Renal pelvis (tissue), 4 donors: ENCODE data around the gene MAN2A2. TPM values are rescaled to one million over a fixed set of nuclear protein-coding genes. Genes with fewer than 3 reads are reported as not detected.
"Not testable (repeated sequence)": the region's sequence is repeated elsewhere in the genome, so short reads cannot be mapped to it uniquely, and the experiment has no call there.

Experiments
- DNase-seq: peaks from one replicate; pipeline ENCODE4 v3.0.0-alpha.2; 2013
- polyA plus RNA-seq, 3 donors: library from polyadenylated mRNA; unstranded; fragments of 120-200 nt; gene quantifications; one replicate each; pipeline ENCODE4 v1.2.1, GENCODE V29; 2013; ENCODE audit not compliant: insufficient read length in 3 of 3

The MAN2A2 gene
- polyA plus RNA-seq, 3 donors, result 46.5 to 66.1 (median 60.6) TPM

GRCh38 chr15:90902040-90902839 is 862 bp upstream of the MAN2A2 start:
- peak; percentile 81 for DNase-seq

DNA sequence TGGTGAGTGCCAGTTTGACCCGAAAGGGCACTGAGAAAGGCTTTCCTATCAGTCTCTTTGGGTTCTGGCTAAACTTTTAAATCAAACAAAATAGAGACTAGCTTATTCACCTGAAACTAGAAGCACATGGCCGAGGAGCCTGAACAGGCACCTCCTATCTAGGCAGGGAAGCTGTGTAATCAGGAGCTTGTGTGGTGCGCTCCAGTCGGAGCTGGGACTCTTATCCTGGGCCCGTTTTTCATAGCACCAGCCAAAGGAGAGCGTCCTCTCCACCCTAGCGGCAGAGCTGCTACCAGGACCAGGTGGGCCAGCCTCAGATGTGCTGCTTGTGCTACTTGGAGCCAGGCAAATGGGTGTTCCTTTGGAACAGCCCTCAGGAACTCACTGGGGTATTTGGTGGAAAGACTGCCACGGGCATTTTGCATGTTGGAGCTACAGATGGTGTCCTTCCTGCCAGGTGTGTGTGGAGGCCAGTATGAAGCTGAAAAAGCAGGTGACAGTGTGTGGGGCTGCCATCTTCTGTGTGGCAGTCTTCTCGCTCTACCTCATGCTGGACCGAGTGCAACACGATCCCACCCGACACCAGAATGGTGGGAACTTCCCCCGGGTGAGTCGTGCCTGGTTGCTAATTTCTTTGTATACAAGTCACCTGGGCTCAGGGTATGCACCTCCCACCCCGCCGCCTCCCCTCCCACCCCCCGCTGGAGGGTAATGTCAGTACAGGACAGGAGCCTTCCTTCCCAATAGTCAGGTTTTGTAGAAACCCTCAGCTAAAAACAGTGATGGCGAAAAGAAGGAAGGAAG is 833 bp downstream of the MAN2A2 start:
- DNase-seq, result peak; percentile 20

GRCh38 chr15:90904746-90905145 is 1.6 kb downstream of the MAN2A2 start:
- DNase-seq, result no peak

DNA sequence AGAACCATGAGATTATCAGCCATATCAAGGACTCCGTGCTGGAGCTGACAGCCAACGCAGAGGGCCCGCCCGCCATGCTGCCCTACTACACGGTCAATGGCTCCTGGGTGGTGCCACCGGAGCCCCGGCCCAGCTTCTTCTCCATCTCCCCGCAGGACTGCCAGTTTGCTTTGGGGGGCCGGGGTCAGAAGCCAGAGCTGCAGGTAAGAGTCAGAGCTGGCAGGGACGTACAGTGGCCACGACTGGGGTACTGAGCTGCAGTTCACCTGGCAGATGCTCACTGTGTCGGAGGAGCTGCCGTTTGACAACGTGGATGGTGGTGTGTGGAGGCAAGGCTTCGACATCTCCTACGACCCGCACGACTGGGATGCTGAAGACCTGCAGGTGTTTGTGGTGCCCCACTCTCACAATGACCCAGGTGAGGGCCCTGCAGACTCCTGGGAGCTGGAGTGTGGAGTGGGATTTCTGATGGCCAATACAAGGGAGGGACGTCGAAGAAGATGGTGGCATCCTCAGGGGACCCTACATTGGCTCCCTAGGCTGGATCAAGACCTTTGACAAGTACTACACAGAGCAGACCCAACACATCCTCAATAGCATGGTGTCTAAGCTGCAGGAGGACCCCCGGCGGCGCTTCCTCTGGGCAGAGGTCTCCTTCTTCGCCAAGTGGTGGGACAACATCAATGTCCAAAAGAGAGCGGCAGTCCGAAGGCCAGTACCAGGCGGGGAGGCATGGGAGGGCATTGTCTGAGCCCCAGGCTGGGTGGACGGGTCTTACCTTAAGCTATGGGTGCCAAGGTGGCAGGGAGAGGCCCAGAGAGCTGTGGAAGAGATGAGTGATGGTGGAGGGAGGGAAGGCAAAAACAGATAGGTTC is 2.4 kb downstream of the MAN2A2 start:
- DNase-seq, result no peak

DNA sequence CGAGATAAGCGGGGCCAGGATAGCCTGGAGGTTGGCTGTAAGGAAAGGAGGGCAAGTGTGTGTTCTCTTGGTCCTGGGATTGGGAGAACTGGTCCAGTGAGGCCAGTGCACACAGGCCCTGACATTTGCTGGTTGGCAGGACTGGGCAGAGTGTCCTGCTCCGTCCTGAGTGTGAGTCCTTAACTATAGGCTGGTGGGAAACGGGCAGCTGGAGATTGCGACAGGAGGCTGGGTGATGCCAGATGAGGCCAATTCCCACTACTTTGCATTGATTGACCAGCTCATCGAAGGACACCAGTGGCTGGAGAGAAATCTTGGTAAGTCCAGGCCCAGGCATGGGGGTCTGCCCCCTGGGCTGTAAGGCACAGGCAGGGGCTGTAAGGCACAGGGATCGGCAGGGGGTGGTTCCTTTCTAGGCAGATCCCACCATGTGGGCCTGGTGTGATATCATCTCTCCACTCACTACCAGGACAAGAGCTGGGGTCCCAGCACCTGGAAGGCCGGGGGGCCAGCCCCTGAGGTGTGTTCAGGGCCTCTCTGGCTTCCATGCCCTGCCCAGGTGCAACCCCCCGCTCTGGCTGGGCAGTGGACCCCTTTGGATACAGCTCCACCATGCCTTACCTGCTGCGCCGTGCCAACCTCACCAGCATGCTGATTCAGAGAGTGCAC is 3.2 kb downstream of the MAN2A2 start:
- DNase-seq, result no peak

DNA sequence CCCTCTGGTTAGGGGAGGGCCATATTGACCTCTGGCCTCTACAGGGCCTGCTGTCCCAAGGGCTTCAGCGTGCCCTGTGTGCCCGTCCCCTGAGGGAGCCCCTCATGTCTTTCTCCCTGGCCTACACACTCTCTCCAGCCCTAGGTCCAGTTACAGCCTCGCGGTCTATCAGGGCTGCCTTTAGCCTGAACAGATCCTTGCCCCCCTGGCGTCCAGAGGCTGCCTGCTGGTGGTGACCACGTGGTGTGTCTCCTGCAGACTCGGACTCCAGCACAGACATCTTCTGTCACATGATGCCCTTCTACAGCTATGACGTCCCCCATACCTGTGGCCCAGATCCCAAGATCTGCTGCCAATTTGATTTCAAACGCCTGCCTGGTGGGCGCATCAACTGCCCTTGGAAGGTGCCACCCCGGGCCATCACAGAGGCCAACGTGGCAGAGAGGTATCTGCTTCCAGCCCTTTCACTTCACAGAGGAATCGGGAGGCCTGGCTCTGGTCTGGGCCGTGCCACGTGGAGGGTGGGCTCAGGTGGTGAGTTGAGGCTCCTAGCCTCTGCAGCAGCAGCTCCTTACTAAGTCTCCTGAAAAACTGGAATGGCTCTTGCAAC is 4.1 kb downstream of the MAN2A2 start:
- DNase-seq, result no peak

DNA sequence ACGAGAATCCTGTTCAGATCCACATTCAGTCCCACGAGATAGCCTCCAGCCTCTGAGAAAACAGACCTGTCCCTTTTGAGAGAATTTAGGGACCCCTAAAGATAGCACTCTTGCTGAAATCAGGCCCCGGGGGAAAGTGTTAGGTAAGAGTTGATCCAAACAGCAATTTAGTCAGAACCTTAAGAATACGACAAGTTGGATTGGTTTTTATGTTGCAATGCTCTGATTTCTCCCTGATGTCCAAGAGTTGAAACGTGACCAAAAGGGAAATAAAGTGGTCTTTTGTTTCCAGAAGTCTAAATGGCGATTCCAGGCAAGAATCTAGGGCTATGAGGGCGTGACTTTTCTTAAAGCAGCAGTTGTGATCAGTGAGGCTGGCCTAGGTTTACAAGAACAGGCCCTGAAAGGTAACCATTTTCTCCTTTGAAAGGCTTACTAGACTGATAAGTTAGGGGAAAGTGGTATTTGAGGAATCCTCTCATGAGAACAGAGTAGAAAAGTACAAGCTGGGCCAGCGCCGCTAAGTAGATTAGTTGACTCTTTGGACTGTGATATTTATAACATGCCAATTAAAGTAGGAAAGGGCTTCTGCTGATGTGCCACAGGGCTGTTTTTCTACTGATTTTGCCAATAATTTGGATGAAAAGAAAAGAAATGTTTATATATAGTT is 4.9 kb downstream of the MAN2A2 start:
- DNase-seq, result no peak

GRCh38 chr15:90909449-90909848 is 6.3 kb downstream of the MAN2A2 start:
- not testable (repeated sequence) for DNase-seq

DNA sequence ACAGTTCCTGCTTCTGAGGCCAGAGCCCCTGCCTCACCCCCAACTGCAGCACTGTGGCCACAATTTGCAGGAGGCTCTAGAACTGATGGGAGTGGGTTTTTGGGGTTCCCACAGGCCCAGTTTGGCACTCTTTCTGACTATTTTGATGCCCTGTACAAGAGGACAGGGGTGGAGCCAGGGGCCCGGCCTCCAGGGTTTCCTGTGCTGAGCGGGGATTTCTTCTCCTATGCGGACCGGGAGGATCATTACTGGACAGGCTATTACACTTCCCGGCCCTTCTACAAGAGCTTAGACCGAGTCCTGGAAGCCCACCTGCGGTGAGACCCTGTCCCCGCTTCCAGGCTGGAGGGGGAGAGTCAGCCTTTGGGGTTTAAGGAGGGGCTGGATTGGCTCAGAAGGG is 6.9 kb downstream of the MAN2A2 start:
- no peak for DNase-seq

DNA sequence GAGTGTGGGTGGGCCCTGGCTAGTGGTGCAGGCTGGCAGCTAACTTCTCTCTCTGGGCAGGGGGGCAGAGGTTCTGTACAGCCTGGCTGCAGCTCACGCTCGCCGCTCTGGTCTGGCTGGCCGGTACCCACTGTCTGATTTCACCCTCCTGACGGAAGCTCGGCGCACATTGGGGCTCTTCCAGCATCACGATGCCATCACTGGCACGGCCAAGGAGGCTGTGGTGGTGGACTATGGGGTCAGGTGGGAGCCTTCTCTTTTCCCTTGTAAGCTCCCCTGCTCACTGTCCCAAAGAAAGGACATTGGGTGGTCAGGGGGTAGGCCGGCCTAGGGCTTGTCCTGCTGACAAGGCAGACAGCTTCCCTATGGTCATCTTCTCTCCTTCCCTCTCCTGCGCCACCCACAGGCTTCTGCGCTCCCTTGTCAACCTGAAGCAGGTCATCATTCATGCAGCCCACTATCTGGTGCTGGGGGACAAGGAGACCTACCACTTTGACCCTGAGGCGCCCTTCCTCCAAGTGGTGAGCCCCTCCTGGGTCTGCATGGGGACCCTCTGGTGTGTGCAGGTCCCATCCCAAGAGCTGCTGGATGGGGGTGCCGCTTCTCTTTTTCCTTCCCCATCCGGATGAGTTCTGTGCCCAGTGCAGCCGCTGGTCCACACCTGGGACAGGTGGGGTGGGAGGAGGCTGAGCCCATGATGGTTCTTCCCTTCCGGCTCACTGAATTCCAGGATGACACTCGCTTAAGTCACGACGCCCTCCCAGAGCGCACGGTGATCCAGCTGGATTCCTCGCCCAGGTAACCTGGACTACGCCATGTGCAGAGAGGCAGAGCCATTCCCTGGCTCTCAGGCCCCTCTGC is 7.6 kb downstream of the MAN2A2 start:
- no peak for DNase-seq

DNA sequence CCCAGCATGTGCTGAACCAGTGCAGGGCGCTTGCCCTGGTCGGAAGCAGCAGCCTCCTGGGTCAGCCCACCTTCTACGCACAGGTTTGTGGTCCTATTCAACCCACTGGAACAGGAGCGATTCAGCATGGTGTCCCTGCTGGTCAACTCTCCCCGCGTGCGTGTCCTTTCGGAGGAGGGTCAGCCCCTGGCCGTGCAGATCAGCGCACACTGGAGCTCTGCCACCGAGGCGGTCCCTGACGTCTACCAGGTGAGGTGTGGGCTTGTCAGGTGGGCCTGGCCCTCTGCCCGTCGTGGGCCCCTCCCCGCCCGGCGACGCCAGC is 8.2 kb downstream of the MAN2A2 start:
- DNase-seq, result no peak

DNA sequence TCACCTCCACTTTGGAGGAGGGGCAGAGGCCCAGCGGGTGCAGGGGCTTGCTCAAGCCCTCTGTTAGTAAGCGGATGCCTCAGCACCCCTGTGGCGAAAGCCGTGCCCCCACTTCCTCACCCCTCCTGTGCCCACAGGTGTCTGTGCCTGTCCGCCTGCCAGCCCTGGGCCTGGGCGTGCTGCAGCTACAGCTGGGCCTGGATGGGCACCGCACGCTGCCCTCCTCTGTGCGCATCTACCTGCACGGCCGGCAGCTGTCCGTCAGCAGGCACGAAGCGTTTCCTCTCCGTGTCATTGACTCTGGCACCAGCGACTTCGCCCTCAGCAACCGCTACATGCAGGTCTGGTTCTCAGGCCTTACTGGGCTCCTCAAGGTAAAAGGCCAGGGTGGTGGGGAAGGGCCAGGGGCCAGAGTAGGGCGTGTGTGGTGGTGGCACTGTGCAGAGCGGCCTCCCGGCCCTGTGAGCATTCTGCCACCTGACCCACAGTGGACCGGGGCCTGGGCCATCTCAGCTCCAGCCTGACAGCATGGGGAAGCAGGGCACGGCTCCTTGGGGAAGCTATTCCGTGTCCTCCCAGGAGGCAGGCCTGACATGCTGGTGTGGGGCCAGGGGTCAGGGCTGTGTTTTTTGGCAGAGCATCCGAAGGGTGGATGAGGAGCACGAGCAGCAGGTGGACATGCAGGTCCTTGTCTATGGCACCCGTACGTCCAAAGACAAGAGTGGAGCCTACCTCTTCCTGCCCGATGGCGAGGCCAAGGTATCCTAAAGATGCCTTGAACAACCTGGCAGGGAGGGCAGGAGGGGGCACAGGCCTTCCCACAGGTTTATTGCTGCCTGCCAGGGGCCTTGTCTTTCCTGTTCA is 9.0 kb downstream of the MAN2A2 start:
- DNase-seq, result no peak

- DNase-seq, result no peak
Observed at GRCh38 chr15:90912770-90913075, 9.6 kb downstream of the MAN2A2 start.

GRCh38 chr15:90913398-90913944 is 10.4 kb downstream of the MAN2A2 start:
- DNase-seq, result no peak

- no peak for DNase-seq
Observed at GRCh38 chr15:90914305-90915080, 11.4 kb downstream of the MAN2A2 start.

GRCh38 chr15:90915216-90915807 is 12.2 kb downstream of the MAN2A2 start:
- DNase-seq, result no peak

- DNase-seq, result no peak
Observed at GRCh38 chr15:90915808-90916440, 12.8 kb downstream of the MAN2A2 start.
